ENCODE data around the gene UBFD1. TPM values are rescaled to one million over a fixed set of nuclear protein-coding genes. Genes with fewer than 3 reads are reported as not detected.
A peak's percentile ranks its signal among the peaks of the same experiment; 100 is the strongest.

Gene UBFD1
- polyA plus RNA-seq, 2 of the 4 experiments (the other 2 are of a cell fraction) = 60.0 to 78.0 TPM

DNA sequence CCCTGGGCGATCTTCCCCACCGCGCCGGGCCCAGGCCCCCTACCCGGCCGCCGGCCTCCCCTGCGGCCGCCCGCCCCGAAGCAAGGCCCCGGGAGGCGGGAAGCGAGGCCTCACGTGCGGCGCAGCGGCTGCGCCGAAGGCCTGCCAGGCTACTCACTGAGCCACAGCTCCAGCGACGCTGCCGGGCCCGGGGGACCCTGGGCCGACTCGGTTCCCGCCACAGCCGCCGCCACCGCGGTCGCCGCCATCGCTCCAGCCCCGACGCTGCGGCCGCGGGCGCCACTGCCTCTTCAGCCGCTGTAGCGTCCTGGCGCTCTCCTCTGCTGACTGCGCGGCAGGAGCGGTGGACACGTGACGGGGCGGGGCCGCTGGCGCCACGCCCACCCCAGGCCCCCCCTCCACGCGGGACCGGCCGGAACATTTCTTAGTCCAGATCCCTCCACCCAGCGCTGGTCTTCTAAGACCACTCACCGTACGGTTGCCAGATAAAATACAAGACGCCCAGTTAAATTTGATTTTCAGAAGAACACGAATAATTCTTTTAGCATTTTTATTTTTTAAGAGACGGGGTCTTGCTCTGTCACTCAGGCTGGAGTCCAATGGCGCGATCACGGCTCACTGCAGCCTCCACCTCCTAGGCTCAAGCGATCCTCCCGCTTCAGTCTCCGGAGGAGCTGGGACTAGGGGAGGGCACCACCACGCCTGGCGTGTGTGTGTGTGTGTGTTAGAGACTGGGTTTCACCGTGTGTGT lies 47.2 kb upstream of the UBFD1 start, which contains the start of gene GGA2:
GGA2 (minus strand) TSS at position 331 of the 751 bp plus-strand sequence; CDS start at position 248, 83 bp downstream.
- Histone ChIP-seq H3K4me1 (peaks cover 16% of the 10 kb centered on the region), H3K27ac (peak within 1 kb of the TSS; percentile 81 to 96), H3K9me3 (no peaks in the 10 kb centered on the region), H3K4me3 (peak within 1 kb of the TSS; percentile 80), H3K4me2 (peak within 1 kb of the TSS; percentile 97)
- FAIRE-seq (no peak), ATAC-seq (peak; percentile 91 to 93), DNase-seq (ENCODE audit: low read depth in 1 of 2, low spot score in 1 of 2) (peak; percentile 59 to 80)
- CTCF ChIA-PET = interaction anchor here (0.6 to 1.5 kb wide), 5 partner anchors 28 to 75 kb away, joined by 3 read pairs; partner anchors contain the start of genes EARS2 and UBFD1
- POLR2A ChIA-PET = interaction anchor here (0.6 to 1.0 kb wide), 3 partner anchors 15 to 383 kb away, joined by 3 to 8 read pairs (median 5); partner anchors contain the start of genes EARS2 and UBFD1
- 21% methylated on average over 19 of the region's 71 CpGs for WGBS (ENCODE audit: missing lambda C conversion rate)
- TF ChIP-seq EP300 (IDR thresholded peaks at IDR 0.05) (no peak), MAFK (IDR thresholded peaks at IDR 0.05; ENCODE audit: partially characterized antibody) (peak; percentile 55), ESRRA (IDR thresholded peaks at IDR 0.05; ENCODE audit: borderline replicate concordance, low read length) (no peak), FOXS1 (CRISPR knock-in tag; IDR thresholded peaks at IDR 0.05) (no peak), EHMT2 (IDR thresholded peaks at IDR 0.05; ENCODE audit: low read depth) (no peak), ZFP36 (IDR thresholded peaks at IDR 0.05; ENCODE audit: borderline replicate concordance, partially characterized antibody) (no peak), POLR2AphosphoS2 (conservative IDR thresholded peaks at IDR 0.05; ENCODE audit: low read length) (no peak), FOSL2 (IDR thresholded peaks at IDR 0.05) (no peak), FOSL2 (CRISPR knock-in tag; IDR thresholded peaks at IDR 0.05) (no peak), RFX5 (IDR thresholded peaks at IDR 0.05) (no peak), BHLHE40 (IDR thresholded peaks at IDR 0.05; ENCODE audit: low read depth, low read length) (peak; percentile 24; the same call in 1 of the 2 replicates), KDM5A (IDR thresholded peaks at IDR 0.05) (no peak), EHF (CRISPR knock-in tag; IDR thresholded peaks at IDR 0.05) (no peak), ELK1 (IDR thresholded peaks at IDR 0.05; ENCODE audit: low read depth, low read length) (no peak), NR3C1 (IDR thresholded peaks at IDR 0.05) (no peak), HOXB5 (CRISPR knock-in tag; IDR thresholded peaks at IDR 0.05) (peak; percentile 73; the same call in 1 of the 2 replicates), CHD4 (IDR thresholded peaks at IDR 0.05; ENCODE audit: borderline replicate concordance) (no peak), GATA3 (IDR thresholded peaks at IDR 0.05; ENCODE audit: borderline replicate concordance) (no peak), CHD2 (IDR thresholded peaks at IDR 0.05; ENCODE audit: low read length, partially characterized antibody) (no peak), RAD21 (conservative IDR thresholded peaks at IDR 0.05 in 1 of 2, IDR thresholded peaks at IDR 0.05 in 1 of 2) (0 out of 5 replicates have a peak, but pooled peaks of 1 of the 2 experiments have one; percentile 9), HOXA7 (CRISPR knock-in tag; IDR thresholded peaks at IDR 0.05) (no peak), KDM1A (IDR thresholded peaks at IDR 0.05; ENCODE audit: low read depth) (no peak), RNF2 (IDR thresholded peaks at IDR 0.05; ENCODE audit: borderline replicate concordance, low read depth) (no peak), ZSCAN20 (CRISPR knock-in tag; IDR thresholded peaks at IDR 0.05) (no peak), RCOR1 (IDR thresholded peaks at IDR 0.05; ENCODE audit: low read depth, low read length) (no peak), RARB (CRISPR knock-in tag; IDR thresholded peaks at IDR 0.05) (no peak), SREBF2 (IDR thresholded peaks at IDR 0.05) (no peak), CEBPB (IDR thresholded peaks at IDR 0.05) (no peak)
- TF ChIP-seq, protein P1, sequence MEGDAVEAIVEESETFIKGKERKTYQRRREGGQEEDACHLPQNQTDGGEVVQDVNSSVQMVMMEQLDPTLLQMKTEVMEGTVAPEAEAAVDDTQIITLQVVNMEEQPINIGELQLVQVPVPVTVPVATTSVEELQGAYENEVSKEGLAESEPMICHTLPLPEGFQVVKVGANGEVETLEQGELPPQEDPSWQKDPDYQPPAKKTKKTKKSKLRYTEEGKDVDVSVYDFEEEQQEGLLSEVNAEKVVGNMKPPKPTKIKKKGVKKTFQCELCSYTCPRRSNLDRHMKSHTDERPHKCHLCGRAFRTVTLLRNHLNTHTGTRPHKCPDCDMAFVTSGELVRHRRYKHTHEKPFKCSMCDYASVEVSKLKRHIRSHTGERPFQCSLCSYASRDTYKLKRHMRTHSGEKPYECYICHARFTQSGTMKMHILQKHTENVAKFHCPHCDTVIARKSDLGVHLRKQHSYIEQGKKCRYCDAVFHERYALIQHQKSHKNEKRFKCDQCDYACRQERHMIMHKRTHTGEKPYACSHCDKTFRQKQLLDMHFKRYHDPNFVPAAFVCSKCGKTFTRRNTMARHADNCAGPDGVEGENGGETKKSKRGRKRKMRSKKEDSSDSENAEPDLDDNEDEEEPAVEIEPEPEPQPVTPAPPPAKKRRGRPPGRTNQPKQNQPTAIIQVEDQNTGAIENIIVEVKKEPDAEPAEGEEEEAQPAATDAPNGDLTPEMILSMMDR (IDR thresholded peaks at IDR 0.05) = no peak
- TF ChIP-seq, protein P2, sequence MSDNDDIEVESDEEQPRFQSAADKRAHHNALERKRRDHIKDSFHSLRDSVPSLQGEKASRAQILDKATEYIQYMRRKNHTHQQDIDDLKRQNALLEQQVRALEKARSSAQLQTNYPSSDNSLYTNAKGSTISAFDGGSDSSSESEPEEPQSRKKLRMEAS (IDR thresholded peaks at IDR 0.05) = peak; percentile 80
- TF ChIP-seq, protein P3, sequence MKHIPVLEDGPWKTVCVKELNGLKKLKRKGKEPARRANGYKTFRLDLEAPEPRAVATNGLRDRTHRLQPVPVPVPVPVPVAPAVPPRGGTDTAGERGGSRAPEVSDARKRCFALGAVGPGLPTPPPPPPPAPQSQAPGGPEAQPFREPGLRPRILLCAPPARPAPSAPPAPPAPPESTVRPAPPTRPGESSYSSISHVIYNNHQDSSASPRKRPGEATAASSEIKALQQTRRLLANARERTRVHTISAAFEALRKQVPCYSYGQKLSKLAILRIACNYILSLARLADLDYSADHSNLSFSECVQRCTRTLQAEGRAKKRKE (CRISPR knock-in tag; IDR thresholded peaks at IDR 0.05; ENCODE audit: low read depth) = no peak
- TF ChIP-seq, protein P4, sequence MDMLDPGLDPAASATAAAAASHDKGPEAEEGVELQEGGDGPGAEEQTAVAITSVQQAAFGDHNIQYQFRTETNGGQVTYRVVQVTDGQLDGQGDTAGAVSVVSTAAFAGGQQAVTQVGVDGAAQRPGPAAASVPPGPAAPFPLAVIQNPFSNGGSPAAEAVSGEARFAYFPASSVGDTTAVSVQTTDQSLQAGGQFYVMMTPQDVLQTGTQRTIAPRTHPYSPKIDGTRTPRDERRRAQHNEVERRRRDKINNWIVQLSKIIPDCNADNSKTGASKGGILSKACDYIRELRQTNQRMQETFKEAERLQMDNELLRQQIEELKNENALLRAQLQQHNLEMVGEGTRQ (IDR thresholded peaks at IDR 0.05) = peak; percentile 87
- TF ChIP-seq, protein P5, sequence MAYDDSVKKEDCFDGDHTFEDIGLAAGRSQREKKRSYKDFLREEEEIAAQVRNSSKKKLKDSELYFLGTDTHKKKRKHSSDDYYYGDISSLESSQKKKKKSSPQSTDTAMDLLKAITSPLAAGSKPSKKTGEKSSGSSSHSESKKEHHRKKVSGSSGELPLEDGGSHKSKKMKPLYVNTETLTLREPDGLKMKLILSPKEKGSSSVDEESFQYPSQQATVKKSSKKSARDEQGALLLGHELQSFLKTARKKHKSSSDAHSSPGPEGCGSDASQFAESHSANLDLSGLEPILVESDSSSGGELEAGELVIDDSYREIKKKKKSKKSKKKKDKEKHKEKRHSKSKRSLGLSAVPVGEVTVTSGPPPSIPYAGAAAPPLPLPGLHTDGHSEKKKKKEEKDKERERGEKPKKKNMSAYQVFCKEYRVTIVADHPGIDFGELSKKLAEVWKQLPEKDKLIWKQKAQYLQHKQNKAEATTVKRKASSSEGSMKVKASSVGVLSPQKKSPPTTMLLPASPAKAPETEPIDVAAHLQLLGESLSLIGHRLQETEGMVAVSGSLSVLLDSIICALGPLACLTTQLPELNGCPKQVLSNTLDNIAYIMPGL (CRISPR knock-in tag; IDR thresholded peaks at IDR 0.05; ENCODE audit: borderline replicate concordance) = no peak
- TF ChIP-seq, protein P6, sequence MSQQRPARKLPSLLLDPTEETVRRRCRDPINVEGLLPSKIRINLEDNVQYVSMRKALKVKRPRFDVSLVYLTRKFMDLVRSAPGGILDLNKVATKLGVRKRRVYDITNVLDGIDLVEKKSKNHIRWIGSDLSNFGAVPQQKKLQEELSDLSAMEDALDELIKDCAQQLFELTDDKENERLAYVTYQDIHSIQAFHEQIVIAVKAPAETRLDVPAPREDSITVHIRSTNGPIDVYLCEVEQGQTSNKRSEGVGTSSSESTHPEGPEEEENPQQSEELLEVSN (IDR thresholded peaks at IDR 0.05; ENCODE audit: borderline replicate concordance, low read depth) = peak; percentile 93

All from A549 (cell line).